Sigmoid colon (tissue), 7 donors: Measurements from ENCODE around the gene ADAM30. TPM values are rescaled to one million over a fixed set of nuclear protein-coding genes. Genes with fewer than 3 reads are reported as not detected.

Experiments
- DNase-seq: peaks from one replicate; pipeline ENCODE4 v3.0.0-alpha.2; 2019
- H3K27ac ChIP-seq, 4 donors: fragments of 200-600 bp; sonication (generic); one replicate each; pipeline ENCODE4 v1.5.1; 2016 to 2019; ENCODE audit warnings: mild to moderate bottlenecking in 1 of 4
- H3K27me3 ChIP-seq, 3 donors: fragments of 200-600 bp; sonication (generic); one replicate each; pipeline ENCODE4 v1.5.1; 2019; ENCODE audit warnings: mild to moderate bottlenecking in 1 of 3
- H3K36me3 ChIP-seq, 4 donors: fragments of 200-600 bp; sonication (generic); one replicate each; pipeline ENCODE4 v1.5.1; 2016 to 2019
- H3K4me1 ChIP-seq, 4 donors: fragments of 200-600 bp; sonication (generic); one replicate each; pipeline ENCODE4 v1.5.1; 2017 to 2019
- H3K4me3 ChIP-seq, 4 donors: fragments of 200-600 bp; sonication (generic); one replicate each; pipeline ENCODE4 v1.5.1; 2017 to 2019; ENCODE audit warnings: mild to moderate bottlenecking in 2 of 4, moderate library complexity in 1 of 4
- H3K9me3 ChIP-seq, 4 donors: fragments of 200-600 bp in 3 of 4; sonication (generic) in 3 of 4; one replicate each; pipeline versions ENCODE4 v1.5.1 to v1.6.1; 2013 to 2019
- EP300 ChIP-seq, 4 donors: sonication (generic); formaldehyde crosslinking; IDR thresholded peaks; one replicate each; pipeline ENCODE4 v1.6.1; 2017; ENCODE audit warnings: antibody characterized with exemption in 4 of 4
- POLR2A ChIP-seq, 2 donors: fragments of 450-650 bp; IDR thresholded peaks; one replicate each; pipeline ENCODE4 v1.6.1; 2016; ENCODE audit warnings: antibody characterized with exemption in 2 of 2, mild to moderate bottlenecking in 2 of 2, moderate library complexity in 2 of 2
- POLR2AphosphoS5 ChIP-seq, 4 donors: sonication (generic); formaldehyde crosslinking; IDR thresholded peaks; one replicate each; pipeline ENCODE4 v1.6.1; 2017; ENCODE audit warnings: antibody characterized with exemption in 4 of 4
- whole genome bisulfite sequencing, 2 donors: extraction: QIAGEN DNeasy Blood & Tissue Kit; methylation state at CpG; one replicate each; pipeline ENCODE4 v1.1.7; 2013; 5-methylcytosine and 5-hydroxymethylcytosine counted together
- intact Hi-C: fragments of 100-400 bp; cut with DNase I; formaldehyde crosslinking; loops from one replicate; pipeline ENCODE4 v1.15.1; 2023
- polyA plus RNA-seq, 3 donors: library from polyadenylated mRNA; stranded (reverse); fragments of 200-250 nt; gene quantifications; one replicate each; pipeline ENCODE4 v1.2.3, GENCODE V29; 2013
- total RNA-seq, 4 donors: library from RNA; depleted of rRNA; stranded (reverse); fragments of >200 nt; gene quantifications; one replicate each; pipeline ENCODE4 v1.1.0, GENCODE V29; 2016
- TF ChIP-seq, protein P1 (sequence below), 4 experiments: fragments of 450-650 bp in 3 of 4; fragments of 200-600 bp in 1 of 4; IDR thresholded peaks; one replicate each; pipeline ENCODE4 v1.5.1; 2016 to 2019; ENCODE audit warnings: antibody characterized with exemption in 4 of 4, mild to moderate bottlenecking in 3 of 4, moderate library complexity in 2 of 4
- donor health status: healthy with polysubstance abuse.
- donor health status: Bipolar disorder and iron deficiency.
- donor health status: healthy.

ADAM30 gene
- total and polyA plus RNA-seq, 7 donors = not detected

DNA sequence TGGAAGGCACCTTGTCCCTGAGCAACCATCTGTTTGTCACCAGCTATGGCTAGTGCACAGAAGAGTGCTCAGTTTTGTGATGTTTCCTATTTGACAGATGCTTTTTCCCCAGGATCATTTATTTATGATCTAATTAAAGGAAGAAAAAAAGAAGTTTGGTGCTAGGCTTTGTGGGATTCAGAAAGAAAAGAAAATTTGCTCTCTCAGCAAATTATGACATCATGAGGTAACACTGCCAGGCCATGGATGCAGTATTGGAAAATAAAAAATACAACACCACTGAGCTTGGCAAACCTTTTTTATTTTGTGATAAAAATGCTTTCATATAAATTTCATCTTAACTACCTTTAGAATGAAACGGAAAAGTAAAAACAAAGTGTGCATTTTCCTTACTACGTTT, 15.5 kb upstream of the ADAM30 start:
- intact Hi-C loops = no loop called here
- Histone ChIP-seq H3K9me3 (no peaks in the 10 kb centered on the region), H3K27me3 (no peaks in the 10 kb centered on the region), H3K27ac (no peak overlapping the region), H3K4me3 (no peak overlapping the region), H3K36me3 (peaks cover 15 to 41% (median 22%) of the 10 kb centered on the region in 4 donors), H3K4me1 (no peaks in the 10 kb centered on the region)
- DNase-seq = no peak
- TF ChIP-seq EP300 (IDR thresholded peaks at IDR 0.05) (no peak), POLR2AphosphoS5 (IDR thresholded peaks at IDR 0.05) (no peak), POLR2A (IDR thresholded peaks at IDR 0.05) (no peak)
- TF ChIP-seq, protein P1, sequence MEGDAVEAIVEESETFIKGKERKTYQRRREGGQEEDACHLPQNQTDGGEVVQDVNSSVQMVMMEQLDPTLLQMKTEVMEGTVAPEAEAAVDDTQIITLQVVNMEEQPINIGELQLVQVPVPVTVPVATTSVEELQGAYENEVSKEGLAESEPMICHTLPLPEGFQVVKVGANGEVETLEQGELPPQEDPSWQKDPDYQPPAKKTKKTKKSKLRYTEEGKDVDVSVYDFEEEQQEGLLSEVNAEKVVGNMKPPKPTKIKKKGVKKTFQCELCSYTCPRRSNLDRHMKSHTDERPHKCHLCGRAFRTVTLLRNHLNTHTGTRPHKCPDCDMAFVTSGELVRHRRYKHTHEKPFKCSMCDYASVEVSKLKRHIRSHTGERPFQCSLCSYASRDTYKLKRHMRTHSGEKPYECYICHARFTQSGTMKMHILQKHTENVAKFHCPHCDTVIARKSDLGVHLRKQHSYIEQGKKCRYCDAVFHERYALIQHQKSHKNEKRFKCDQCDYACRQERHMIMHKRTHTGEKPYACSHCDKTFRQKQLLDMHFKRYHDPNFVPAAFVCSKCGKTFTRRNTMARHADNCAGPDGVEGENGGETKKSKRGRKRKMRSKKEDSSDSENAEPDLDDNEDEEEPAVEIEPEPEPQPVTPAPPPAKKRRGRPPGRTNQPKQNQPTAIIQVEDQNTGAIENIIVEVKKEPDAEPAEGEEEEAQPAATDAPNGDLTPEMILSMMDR (IDR thresholded peaks at IDR 0.05) = no peak
- 87 to 92% methylated on average over 2 of the region's 2 CpGs for WGBS, 2 donors

DNA sequence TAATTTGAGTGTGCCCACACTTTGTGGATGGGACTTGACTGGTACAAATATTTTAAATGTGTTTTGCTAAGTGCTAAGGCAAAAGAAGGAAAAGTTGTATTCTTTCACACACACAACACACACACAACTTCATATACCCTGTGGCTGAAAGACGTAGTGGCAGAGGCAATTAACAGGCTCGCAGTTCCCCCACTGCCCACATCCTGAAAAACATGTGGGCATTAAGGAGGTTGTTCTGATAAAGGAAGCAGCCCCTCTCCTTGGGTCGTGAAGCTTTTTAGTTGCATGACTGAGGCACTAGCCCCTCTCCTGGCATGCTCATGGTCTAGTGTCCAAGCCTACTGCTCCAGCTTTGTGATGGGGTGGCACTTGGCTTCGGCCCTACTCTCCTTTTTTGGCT, 14.3 kb upstream of the ADAM30 start:
- TF ChIP-seq POLR2AphosphoS5 (IDR thresholded peaks at IDR 0.05) = no peak
- no peak for DNase-seq
- intact Hi-C loops = no loop called here
- Histone ChIP-seq H3K4me1 (no peaks in the 10 kb centered on the region), H3K9me3 (peaks cover 0 to 2% (median 0%) of the 10 kb centered on the region in 4 donors), H3K36me3 (peaks cover 12 to 30% (median 13%) of the 10 kb centered on the region in 4 donors), H3K27ac (no peak overlapping the region), H3K4me3 (no peak overlapping the region), H3K27me3 (no peaks in the 10 kb centered on the region)
- 58 to 84% methylated on average over 4 of the region's 4 CpGs for WGBS, 2 donors

DNA sequence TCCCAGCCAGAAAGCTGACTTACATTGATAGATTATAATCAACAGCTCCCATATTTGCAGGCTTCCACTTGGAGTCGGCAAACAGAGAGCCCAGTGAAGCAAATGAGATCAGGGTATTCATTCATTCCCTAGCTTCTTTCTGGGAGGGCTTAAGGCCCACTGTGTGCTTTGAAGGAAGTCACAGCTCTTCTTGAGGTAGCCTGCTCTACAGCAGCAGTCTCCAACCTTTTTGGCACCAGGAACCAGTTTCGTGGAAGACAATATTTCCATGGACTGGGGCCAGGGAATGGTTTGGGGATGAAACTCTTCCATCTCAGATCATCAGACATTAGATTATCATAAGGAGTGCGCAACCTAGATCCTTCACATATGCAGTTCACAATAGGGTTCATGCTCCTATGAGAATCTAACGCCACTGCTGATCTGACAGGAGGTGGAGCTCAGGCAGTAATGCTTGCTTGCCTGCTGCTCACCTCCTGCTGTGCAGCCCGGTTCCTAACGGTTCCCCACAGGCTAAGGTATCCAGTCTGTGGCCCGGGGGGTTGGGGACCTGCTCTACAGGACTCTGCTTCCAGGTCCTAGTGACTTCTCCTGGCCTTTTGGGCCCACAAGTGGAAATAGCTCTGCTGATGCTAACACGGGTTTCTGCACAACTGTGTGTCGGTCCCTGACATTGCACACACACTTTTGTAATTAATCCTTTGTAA, 13.7 kb upstream of the ADAM30 start:
- Histone ChIP-seq H3K4me3 (no peak overlapping the region), H3K36me3 (peaks cover 6 to 24% (median 8%) of the 10 kb centered on the region in 4 donors), H3K27ac (no peak overlapping the region), H3K27me3 (no peaks in the 10 kb centered on the region), H3K4me1 (no peaks in the 10 kb centered on the region), H3K9me3 (peaks cover 0 to 2% (median 0%) of the 10 kb centered on the region in 4 donors)
- TF ChIP-seq POLR2A (IDR thresholded peaks at IDR 0.05) = no peak
- TF ChIP-seq POLR2AphosphoS5 (IDR thresholded peaks at IDR 0.05) = no peak
- TF ChIP-seq, protein P1 (IDR thresholded peaks at IDR 0.05) = no peak
- TF ChIP-seq EP300 (IDR thresholded peaks at IDR 0.05) = no peak
- whole genome bisulfite sequencing, 2 donors = 83 to 86% methylated on average over 9 of the region's 9 CpGs
- DNase-seq = no peak
- intact Hi-C loops = no loop called here

DNA sequence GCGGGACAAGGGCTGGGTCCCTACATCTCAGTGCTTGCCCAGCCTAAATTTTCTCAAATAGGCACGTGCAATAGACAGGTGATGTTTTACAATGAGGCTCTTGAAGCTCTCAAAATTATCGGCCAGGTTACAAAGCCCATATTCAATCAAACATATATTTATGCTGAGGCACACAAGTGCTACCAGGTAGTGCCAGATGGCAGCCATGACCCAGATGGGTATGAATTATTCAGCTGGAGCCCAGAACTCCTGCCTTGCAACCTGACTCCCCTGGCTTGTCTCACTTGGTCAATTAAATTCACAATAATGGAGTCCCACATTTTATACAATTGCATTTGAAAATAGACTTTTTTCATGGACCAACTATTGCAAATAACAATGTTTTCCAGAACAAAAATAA, 12.3 kb upstream of the ADAM30 start:
- Histone ChIP-seq H3K27me3 (no peaks in the 10 kb centered on the region), H3K27ac (no peak overlapping the region), H3K9me3 (peaks cover 0 to 2% (median 0%) of the 10 kb centered on the region in 4 donors), H3K36me3 (peaks cover 0 to 10% (median 0%) of the 10 kb centered on the region in 4 donors), H3K4me3 (no peak overlapping the region), H3K4me1 (no peaks in the 10 kb centered on the region)
- WGBS, 2 donors = 86 to 95% methylated on average over 3 of the region's 3 CpGs
- TF ChIP-seq, protein P1 (IDR thresholded peaks at IDR 0.05) = no peak
- TF ChIP-seq EP300 (IDR thresholded peaks at IDR 0.05) (no peak), POLR2AphosphoS5 (IDR thresholded peaks at IDR 0.05) (no peak), POLR2A (IDR thresholded peaks at IDR 0.05) (no peak)
- intact Hi-C loops = no loop called here
- no peak for DNase-seq

DNA sequence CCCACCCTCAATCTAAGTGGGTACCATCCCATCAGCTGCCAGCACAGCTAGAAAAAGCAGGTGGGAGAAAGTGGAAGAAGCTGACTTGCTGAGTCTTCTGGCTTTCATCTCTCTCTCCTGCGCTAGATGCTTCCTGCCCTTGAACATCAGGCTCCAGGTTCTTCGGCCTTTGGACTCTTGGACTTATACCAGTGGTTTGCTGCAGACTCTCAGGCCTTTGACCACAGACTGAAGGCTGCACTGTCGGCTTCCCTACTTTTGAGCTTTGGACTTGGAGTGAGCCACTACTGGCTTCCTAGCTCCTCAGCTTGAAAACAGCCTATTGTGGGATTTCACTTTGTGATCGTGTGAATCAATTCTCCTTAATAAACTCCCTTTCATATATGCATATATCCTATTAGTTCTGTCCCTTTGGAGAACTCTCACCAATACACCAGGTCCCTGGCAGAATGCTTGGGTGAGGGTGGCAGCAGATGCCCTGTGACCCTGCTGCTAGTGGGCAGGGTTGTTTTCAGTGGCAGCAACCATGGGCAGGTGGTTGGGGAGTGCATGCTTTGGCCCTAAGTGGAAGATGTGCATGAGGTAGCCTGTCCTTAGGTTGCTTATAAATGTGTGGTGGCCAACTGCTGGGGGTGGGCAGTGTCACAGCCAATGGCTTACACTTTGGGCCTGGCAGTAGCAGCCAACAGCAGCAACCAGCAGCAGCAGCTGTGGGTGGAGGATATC, 10.8 kb upstream of the ADAM30 start:
- 73 to 92% methylated on average over 4 of the region's 4 CpGs for WGBS, 2 donors
- TF ChIP-seq POLR2AphosphoS5 (IDR thresholded peaks at IDR 0.05) (peak in 1 of 4 donors; percentile 6), EP300 (IDR thresholded peaks at IDR 0.05) (no peak), POLR2A (IDR thresholded peaks at IDR 0.05) (no peak)
- TF ChIP-seq, protein P1 (IDR thresholded peaks at IDR 0.05) = no peak

More for the DNA sequence above, 10.8 kb upstream of the ADAM30 start:
- Histone ChIP-seq H3K4me1 (no peaks in the 10 kb centered on the region), H3K4me3 (no peak overlapping the region), H3K27me3 (no peaks in the 10 kb centered on the region), H3K36me3 (no peaks in the 10 kb centered on the region), H3K27ac (no peak overlapping the region), H3K9me3 (peaks cover 0 to 2% (median 0%) of the 10 kb centered on the region in 4 donors)
- DNase-seq = no peak
- intact Hi-C loops = no loop called here
